GM19467 (cell line): ENCODE results near the gene LRRIQ1.
"Not testable (repeated sequence)": the region's sequence is repeated elsewhere in the genome, so short reads cannot be mapped to it uniquely, and the experiment has no call there.

ENCODE experiments used
- ATAC-seq: cut with Tn5 transposase; IDR thresholded peaks from one replicate; pipeline ENCODE4 v1.9.1; 2021; ENCODE audit warnings: mild to moderate bottlenecking, moderate library complexity; ENCODE audit not compliant: unreplicated experiment

LRRIQ1 gene

GRCh38 chr12:85036234-85036707, at the start of gene LRRIQ1, which contains the start of gene TSPAN19:
Gene LRRIQ1 (plus strand): TSS chr12:85036351. CDS start chr12:85038177, 1,826 bp downstream.
Gene TSPAN19 (minus strand): TSS chr12:85036277. CDS start chr12:85029946, 6,331 bp downstream.
- ATAC-seq: peak; percentile 96

DNA sequence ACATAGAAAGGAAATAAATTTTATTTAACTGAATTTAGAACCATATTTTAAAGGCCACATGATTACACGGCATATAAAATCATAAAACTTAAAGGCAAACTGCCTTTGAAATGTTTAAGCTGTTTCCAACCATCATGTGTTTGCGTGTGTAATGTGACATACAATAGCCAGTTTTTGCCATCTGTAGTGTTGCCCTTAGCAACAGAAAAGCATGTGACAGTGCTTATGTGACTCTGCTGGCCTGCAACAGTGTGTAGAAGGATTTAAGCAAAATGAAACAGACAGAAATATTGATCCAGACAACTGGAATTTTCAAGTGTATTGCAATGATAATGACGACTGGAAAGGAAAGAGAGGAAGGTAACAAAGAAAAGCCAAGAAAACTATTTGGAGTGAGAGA, 49.6 kb upstream of the LRRIQ1 start:
- no peak for ATAC-seq

DNA sequence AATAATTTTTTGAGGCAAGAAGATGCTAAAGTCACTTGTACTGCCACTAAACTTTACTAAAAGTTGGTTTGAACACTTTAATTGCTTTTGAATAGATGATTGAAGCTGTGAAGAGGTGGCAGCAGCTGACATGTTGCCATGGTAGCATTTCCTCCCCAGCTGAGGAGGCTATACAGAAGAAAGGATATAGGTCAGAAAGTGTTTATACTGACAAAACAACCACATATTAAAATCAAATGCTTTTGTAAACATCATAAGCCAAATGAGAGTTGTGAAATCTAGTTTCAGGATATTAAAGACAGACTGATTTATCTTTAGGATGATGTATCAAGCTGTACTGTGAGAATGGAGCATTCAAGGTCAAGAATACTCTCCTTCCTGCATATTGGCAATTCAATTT, 41.7 kb upstream of the LRRIQ1 start:
- ATAC-seq: no peak

GRCh38 chr12:84995641-84996040, 40.5 kb upstream of the LRRIQ1 start:
- ATAC-seq: no peak

- no peak for ATAC-seq
These were observed 39.4 kb upstream of the LRRIQ1 start for GRCh38 chr12:84996759-84997158.

DNA sequence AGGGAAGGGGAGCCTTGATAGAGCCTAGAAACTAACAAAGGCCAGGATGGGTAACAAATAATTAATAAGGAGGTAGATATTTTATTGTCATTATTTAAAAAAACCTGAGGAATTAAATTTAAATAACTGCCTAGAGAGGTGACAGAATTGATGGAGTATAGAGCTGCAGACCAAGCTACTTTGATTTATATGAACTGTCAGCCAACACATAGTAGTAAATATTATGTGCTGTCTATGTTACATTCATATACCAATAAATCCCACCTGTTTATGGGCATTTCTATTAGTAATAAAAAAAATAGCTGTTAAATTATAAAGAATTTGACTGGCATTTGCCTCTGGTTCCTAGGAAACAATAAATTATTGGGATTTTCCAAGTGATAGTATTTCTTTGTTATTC, 37.8 kb upstream of the LRRIQ1 start:
- no peak for ATAC-seq

- no peak for ATAC-seq
These were observed 35.4 kb upstream of the LRRIQ1 start for GRCh38 chr12:85000729-85001128.

DNA sequence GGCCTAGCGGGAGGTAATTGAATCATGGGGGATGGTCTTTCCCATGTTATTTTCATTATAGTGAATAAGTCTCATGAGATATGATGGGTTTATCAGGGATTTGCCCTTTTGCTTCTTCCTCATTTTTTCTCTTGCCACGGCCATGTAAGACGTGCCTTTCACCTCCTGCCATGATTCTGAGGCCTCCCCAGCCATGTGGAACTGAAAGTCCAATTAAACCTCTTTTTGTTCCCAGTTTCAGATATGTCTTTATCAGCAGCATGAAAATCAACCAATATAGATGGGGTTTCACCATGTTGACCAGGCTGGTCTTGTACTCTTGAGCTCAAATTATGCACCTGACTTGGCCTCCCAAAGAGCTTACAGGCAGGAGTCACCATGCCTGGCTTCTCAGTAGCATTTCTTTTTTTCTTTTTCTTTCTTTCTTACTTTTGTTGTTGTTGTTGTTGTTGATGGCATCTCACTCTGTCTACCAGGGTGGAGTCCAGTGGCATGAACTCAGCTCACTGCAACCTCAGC, 33.3 kb upstream of the LRRIQ1 start:
- ATAC-seq: no peak

DNA sequence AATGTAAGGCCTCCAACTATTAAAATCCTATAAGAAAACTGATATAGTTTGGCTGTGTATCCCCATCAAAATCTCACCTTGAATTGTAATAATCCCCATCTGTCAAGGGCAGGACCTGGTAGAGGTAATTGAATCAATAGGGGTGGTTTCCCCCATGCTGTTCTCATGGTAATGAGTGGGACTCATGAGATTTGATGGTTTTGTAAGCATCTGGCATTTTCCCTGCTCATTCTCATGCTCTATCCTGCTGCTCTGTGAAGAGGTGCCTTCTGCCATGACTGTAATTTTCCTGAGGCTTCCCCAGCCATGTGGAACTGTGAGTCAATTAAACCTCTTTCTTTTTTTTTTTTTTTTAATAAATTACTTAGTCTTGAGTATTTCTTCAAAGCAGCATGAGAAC, 31.9 kb upstream of the LRRIQ1 start:
- ATAC-seq: no peak

DNA sequence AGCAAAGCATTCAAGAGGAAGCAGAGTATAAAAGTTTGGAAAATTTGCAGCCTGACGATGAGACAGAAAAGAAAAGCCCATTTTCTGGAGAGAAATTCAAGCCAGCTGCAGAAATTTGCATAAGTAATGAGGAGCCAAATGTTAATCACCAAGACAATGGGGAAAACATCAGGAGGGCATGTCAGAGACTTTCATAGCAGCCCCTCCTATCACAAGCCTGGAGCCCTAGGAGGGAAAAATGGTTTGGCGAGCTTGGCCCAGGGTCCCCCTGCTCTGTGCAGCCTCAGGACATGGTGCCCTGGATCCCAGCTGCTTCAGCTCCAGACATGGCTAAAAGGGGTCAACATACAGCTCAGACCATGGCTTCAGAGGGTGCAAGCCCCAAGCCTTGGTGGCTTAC, 31.1 kb upstream of the LRRIQ1 start:
- ATAC-seq: not testable (repeated sequence)

GRCh38 chr12:85005615-85006014, 30.5 kb upstream of the LRRIQ1 start:
- no peak for ATAC-seq

- no peak for ATAC-seq
These were observed 29.9 kb upstream of the LRRIQ1 start for GRCh38 chr12:85006206-85006605.

- no peak for ATAC-seq
These were observed 28.3 kb upstream of the LRRIQ1 start for GRCh38 chr12:85007836-85008235.

GRCh38 chr12:85016413-85016812, 19.7 kb upstream of the LRRIQ1 start:
- ATAC-seq: no peak

GRCh38 chr12:85017133-85017532, 19.0 kb upstream of the LRRIQ1 start:
- ATAC-seq: no peak

DNA sequence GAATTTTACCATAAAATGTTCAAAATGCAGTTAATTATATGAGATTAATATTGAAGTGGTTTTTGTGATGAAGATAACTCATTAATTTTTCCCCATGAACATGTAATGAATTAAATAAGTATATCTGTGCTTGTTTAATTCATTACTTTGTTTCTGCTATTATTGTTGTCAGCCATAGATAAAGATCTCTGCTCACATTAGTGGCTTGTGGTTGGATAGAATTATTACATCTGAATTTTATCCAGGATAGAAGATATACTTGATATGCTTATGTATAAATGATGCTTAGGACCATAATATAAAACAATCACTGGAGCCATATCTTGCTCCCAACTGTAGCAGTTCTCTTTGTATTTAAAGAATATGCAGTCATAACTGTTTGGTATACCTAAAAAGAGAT, 18.5 kb upstream of the LRRIQ1 start:
- ATAC-seq: no peak

- ATAC-seq: no peak
These were observed 18.1 kb upstream of the LRRIQ1 start for GRCh38 chr12:85018098-85018497.

- no peak for ATAC-seq
These were observed 6.7 kb upstream of the LRRIQ1 start for GRCh38 chr12:85029456-85029855.

DNA sequence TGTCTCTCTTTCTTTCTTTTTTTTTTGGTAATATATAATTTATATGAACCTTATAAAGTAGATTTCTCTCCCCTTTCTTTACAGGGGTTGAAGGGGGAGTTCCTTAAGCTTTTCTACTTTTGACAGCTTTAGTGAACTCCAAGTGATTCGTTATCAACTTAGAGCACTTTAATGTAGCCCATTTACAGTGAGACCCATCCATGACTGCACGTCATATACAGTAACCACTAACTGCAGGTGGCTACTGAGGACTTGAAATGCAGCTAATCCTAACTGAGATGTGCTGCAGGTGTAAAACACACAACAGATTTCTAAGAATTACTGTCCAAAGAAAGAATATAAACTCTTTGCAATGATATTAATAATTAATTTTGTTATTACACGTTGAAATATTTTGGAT, 582 bp downstream of the LRRIQ1 start:
- no peak for ATAC-seq

- no peak for ATAC-seq
These were observed 5.2 kb downstream of the LRRIQ1 start for GRCh38 chr12:85041395-85041794.

GRCh38 chr12:85043829-85044228, 7.7 kb downstream of the LRRIQ1 start:
- no peak for ATAC-seq

DNA sequence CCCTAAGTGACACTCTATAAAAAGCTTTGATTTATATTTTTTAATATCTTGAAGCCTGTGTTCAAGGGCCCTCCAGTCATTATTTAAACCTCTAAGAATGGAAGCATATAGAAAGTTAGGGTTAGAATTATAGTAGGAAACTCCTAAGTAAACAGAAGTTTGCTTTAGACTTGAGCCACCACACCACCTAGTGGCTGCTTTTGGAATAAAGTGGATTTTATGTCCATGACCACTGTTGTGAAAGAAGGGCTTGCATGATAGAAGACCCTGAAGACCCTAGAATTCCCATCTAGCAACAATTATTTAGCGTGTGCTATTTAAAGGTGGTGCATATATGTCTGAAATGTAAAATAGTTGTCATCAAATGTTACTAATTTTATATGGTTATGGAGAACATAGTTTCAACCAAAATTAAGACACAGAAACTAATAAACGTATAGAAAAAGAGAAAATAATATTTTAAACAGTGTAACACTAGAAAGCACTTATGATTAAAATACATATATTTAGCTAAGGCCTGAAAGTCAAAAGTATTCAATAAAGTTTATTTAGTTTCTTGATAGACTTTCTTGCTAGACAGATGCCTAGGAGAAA, 21.3 kb downstream of the LRRIQ1 start:
- peak; percentile 76 for ATAC-seq

DNA sequence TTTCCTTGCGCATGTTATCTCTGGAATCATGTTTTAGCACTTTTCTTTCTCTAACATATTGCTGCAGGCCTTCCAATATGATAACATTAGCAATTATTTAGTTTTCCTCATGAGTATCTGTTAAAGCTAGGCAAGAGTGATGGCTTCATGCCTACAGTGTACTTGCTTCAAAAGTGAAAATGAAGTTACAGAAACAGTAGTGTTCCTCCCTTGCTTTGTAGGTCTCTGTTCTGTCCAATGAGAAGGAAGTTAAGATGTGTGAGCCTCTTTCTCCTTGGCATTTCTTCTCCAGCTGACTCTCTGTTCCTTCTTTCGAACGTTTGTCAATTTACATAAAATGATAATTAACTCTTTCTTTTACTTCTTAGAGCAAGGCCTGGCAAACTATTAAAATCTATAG, 22.2 kb downstream of the LRRIQ1 start:
- no peak for ATAC-seq
